Lung microvascular endothelial cell (primary cell): Measurements from ENCODE around the gene ISCU. TPM values are rescaled to one million over a fixed set of nuclear protein-coding genes. Genes with fewer than 3 reads are reported as not detected.
"Not testable (repeated sequence)": the region's sequence is repeated elsewhere in the genome, so short reads cannot be mapped to it uniquely, and the experiment has no call there.

Source experiments
- DNase-seq, 2 donors: peaks; one replicate each; pipeline versions ENCODE4 v3.0.0 to v3.0.0-alpha.2; 2010; ENCODE audit warnings: low read depth in 2 of 2
- total RNA-seq: library from RNA; depleted of rRNA; stranded (reverse); fragments of >200 nt; gene quantifications from 2 replicates; pipeline ENCODE4 v1.2.1, GENCODE V29; 2014

The ISCU gene
- total RNA-seq, 1 donor from 2014 or later, result 77.0 TPM

DNA sequence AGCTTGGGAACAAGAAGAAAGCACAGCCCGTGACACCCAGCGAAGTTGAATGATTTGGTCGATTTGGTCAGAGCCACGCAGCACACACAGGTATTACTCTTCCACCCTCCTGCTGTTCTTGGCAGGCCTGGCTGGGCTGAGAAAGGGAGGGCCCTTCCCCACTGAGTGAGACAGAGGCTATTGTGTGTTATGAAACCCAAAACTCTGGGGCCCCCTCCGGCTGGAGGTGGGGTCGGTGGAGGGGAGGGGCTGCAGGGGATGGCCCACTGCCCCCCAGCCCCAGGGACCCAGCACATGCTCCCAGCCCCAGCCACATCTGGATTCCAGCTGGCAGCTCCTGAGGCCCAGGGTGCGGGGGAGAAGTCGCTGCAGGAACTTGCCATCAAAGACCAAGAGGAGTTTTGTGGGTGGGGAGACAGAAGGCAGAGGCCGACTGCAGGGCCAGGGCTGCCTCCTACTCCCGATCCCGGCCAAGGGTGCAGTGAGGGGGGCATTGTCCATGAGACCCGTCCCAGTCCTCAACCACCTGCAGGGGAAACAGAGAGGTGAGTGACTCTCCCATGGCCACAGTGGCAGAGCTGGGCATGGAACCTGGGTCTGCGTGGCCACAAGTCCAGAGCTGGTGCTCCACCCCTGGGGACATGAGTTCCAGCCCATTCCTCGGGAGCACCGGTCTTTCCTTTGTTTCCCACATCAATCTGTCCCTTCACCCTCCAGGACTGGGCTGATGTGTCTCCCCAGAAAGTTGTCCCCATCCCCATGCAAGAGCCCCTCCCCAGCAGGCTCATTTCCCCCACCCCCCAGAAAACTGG is 26.8 kb downstream of the ISCU start:
- no peak for DNase-seq

DNA sequence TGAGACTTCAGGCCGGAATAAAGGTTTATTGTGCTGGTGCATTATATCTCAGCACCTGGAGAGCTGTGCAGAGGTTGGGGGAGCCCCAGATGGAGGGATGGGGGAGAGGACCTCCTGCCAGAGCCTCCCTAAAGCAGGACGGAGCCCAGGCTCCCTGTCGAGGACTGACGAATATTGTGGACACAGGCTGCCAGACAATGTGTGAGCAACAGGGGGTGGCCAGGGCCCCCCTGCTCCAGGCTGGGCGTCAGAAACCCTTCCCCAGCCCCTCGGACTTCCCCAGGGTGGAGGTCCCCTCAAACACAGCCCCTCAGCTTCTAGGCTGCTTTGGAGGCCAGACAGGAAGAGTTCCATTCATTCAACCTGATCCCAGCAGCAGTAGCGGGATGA is 27.4 kb downstream of the ISCU start:
- no peak for DNase-seq

DNA sequence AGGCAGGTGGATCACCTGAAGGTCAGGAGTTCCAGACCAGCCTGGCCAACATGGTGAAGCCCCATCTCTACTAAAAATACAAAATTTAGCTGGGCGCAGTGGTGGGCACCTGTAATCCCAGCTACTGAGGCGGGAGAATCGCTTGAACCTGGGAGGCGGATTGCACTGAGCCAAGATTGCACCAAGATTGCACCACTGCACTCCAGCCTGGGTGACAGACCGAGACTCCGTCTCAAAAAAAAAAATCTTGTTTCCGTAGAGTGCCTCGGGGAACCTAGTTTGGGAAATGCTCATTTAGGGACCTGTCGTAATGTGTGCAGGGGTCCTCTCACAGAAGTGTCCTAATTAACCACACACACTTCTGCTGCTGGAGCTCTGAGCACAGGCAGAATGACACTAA is 28.1 kb downstream of the ISCU start:
- DNase-seq, result not testable (repeated sequence)

DNA sequence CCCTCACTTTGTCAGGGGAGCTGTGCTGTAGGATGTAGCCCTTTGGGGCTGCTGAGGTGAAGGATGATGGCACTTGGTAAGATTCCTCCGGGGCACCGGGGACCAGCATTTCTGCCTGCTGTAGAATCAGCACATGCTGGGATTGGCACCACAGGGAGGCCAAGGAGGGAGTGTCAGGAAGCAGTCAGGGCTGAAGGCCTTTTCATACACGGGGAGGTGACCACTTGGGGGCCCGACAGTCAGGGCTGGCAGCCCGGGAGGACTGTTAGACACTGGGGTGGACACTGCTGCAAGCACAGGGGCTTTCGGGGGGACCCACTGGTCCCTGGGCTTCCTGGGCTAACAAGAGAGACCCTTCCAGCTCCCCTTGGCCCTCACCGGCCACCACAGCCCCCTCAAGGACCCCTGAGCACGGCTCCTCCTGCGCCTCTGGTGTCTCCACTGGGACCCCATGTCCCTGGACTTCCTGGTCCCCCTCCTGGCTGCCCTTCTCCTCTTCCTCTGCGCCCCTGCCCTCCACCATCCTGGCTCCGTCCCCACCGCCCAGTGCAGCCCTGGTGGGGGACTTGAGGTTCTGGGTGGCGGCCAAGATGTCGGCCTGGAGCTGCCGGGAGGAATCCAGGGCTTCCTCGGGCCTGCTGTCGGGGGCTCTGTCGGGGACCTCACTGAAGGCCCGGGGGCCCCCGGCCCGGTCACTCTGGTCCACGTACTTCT is 29.0 kb downstream of the ISCU start:
- DNase-seq, result no peak

DNA sequence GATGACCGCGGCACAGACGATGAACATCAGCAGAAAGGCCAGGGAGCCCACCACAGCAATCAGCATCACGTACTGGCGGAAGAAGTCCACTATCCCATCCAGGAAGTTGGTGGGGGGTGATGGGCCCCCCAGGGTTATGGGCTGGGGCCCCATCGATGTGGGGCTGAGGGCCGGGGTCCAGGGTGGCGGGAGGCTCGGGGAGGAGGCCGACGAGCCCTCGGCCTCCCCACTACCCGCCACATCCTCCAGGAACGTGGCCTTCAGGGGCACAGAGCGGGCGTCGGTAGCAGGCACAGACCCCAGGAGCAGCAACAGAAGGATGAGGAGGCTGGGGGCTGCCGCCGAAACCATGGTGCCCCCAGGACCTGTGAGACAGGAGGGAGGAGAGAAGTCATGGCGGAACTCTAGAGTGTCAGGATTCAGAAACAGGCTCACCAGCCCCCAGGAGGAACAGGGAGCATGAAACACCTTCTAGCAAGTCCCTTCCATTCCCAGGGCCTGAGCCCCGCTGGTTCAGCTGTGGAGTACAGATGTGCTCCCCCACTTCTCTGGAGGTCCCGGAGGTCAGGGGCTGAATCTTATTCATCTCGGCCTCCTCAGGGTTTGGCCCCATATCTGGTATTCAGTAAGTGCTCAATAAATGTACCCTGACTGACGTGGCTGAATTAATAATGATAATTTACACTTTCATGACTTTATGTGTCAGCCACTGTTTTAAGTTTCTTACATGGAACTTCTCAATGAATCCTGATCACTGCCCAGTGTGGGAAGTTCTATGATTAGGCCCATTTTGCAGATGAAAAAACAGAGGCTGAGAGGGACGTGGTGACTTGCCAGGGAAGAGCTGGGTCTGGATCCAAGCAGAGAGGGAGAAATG is 29.9 kb downstream of the ISCU start:
- DNase-seq, result no peak

DNA sequence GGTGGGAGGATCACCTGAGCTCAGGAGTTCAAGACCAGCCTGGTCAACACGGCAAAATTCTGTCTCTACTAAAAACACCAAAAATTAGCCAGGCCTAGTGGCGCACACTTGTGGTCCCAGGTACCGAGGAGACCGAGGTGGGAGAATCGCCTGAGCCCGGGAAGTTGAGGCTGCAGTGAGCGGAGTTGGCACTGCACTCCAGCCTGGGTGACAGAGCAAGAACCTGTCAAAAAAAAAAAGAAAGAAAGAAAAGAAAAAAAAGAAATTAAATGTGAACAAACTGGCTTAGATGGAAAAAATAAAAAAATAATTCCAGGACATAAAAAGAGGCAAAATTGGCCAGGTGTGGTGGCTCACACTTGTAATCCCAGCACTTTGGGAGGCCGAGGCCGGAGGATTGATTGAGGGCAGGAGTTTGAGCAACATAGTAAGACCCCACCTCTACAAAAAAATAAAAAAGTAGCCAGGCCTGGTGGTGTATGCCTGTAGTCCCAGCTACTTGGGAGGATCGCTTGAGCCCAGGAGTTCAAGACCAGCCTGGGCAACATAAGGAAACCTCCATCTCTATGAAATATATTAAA is 32.0 kb downstream of the ISCU start:
- no peak for DNase-seq

DNA sequence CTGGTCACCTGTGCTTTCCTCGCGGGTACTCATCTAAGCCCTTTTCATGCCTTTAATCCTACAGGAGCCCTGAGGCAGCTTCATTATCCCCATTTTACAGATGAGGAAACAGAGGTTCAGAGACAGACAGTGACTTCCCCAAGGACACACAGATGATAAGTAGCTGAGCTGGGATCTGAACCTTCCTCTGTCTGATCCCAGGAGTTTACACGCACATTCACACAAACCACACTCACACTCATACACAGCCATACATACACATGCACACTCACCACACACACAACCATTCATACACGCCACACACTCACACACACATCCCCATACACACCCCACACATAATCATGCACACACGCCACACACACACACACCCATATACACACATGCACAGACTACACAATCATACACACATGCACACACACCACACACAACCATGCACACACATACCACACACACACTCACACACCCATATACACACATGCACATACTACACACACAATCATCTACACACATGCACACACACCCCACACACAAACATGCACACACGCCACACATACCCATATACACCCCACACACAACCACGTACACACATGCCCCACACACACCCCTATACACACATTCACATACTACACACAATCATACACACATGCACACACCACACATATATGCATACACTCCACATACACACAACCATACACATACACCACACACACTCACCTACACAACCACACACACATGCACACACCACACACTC is 32.7 kb downstream of the ISCU start:
- no peak for DNase-seq

DNA sequence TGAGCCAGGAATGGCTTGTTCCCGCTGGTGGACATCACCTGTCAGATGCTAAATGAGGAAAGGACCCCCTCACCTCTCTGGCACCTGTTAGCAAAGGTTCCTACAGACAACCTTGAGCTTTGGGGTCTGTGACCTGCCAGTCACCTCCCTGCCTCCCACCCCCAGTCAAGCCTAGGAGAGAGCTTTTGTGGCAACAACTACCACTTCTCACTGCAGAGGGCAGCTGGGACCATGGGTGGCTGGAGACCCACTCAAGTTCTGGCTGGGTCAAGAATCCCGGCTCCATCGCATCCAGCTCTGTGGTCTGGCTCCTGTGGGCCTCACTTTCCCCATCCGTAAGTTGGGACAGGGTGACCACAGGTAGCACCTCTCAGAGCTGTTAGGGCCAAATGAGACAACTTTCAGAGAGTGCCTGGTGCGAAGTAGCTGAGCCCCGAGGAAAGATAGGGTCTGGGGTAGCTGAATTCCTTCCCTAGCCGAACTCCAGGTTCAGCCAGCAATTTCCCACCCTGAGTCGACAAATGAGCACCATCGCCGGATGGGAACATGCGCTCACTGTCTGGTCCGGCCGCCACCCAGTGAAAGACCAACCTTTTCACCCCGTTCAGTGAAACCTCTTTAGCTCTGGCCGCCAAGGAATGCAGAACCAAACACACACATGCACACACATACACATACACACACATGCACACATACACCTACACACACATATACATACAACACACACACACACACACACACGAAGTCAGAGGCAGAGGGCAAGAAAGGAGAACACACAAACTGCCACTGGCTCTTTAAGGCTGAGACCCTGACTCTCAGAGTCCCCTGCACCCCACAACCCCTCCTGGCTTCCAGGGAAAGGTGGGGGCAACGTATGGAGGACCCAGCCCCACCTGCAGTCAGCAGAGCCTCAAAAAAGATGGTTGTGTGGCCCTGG is 33.6 kb downstream of the ISCU start:
- DNase-seq, result no peak

DNA sequence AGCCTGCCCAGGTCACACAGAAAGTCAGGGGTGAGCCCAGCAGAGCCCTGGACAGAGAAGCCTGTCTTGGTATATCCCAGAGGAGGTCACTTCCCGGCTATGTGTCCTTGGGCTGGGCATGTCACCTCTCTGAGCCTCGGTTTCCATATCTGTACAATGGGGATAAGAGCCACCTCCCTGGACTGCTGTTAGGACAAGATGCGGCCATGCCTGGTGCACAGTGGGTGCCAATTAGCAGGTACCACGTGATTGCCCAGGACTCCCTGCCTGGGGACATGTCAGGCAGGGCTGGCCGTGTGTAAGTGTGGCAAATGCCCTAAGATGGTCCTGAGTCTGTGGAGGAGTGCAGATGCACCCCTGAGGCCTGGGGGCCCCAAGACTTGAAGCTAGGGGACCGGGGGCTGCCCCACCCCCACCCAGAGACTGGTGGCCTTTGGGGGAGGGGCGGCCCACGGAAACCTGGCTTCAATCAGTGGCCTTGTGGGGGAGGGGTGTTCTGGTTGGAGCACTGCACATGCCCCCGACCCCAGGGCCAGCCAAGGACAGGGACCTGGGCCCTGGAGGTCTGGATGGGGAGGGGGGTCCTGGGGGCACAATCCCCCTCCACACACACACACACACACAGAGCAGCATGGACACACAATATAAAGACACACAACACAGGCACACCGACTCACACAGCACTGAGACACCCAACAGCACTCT is 34.6 kb downstream of the ISCU start:
- DNase-seq, result no peak

DNA sequence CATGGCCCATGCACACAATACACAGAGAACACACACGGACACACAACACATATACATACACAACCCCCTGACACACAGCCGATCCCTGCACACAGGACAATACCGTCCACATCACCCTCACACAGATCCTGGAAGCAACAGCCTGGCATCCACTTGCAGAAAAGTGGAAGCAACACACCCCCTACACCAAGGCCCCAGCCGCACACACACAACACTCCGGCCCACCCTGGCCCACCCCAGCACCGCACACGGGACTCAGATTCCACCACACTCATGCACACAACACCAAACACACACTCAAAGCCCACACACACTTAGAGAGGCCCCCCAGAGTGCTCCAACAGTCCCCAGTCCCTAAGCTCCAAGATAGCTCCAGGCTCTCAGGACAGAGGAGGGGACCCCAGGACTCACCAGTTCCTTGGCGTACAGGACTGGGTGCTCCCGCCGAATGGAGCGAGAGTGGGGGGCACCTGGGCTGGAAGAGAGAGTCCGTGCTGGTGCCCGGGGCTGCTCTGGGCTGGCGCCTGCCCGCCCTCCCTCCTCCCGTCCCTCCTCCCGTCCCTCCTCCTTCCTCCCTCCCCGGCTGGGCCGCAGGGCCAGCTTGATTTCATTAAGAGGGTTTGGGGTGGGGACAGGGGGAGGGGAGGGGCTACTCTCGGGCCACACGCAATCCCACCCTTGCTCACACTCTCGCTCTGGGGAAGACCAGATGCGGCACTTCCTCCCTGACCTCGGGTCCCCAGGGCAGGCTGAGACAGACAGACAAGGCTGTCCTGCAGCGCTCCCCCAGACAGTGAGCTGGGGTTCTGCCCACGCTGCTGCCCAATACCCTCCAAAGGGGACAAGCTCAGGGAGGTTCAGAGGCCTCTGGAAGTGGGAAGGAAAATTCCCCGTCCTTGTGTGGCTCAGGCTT is 35.4 kb downstream of the ISCU start, which contains the start of gene TMEM119:
Gene TMEM119 (minus strand): TSS at position 526 of the 913 bp plus-strand sequence. CDS start 5,701 bp downstream, outside the sequence.
- DNase-seq, result no peak

DNA sequence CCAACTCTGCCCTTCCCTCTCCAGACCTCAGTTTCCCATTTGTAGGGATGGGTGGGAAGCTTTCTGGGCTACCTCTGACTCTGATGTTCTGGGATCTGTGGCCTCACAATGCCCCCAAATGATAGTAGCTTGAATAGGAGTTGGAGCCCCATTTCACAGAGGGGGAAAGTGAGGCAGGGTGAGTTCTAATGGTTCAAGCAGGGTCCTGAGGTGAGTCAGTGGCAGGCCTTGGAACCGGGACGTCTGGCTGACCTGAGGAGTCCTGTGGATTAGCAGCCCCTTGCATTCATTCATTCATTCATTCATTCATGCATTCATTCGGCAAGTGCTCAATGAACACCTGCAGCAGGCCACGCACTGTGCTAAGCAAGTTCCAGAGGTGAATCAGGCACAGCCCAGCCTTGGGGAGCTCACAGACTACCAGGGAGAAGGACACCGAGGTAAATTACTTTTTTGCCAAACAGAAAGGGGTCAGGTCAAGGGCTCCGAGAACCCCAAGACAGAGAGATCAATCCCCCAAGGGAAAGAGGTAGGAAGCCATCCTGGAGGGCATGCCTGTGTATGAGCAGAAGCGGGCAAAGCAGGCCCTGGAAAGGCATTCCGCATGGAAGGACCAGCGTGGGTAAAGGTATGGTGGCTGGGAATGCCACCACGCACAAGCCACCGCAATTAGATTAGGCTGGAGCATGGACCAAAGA is 36.3 kb downstream of the ISCU start:
- no peak for DNase-seq

DNA sequence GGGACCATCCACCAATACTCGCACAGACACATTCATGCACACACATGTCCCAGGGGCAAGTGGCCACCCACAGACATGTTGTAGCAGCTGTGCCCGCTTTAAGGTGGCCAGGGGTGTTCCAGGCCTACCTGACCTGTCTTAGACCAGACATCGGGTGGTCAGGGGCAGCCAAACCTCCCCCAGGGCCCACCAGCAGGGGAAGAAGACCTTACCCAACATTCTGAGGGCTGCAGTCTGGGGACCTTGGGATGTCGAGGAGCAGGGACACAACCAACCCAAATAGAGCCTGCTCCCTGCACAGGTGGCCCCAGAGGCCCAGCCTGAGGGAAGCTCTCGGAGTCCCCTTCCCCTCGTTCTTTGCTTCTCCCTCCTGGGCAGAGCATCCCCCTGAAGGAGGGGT is 37.1 kb downstream of the ISCU start:
- DNase-seq, result no peak

DNA sequence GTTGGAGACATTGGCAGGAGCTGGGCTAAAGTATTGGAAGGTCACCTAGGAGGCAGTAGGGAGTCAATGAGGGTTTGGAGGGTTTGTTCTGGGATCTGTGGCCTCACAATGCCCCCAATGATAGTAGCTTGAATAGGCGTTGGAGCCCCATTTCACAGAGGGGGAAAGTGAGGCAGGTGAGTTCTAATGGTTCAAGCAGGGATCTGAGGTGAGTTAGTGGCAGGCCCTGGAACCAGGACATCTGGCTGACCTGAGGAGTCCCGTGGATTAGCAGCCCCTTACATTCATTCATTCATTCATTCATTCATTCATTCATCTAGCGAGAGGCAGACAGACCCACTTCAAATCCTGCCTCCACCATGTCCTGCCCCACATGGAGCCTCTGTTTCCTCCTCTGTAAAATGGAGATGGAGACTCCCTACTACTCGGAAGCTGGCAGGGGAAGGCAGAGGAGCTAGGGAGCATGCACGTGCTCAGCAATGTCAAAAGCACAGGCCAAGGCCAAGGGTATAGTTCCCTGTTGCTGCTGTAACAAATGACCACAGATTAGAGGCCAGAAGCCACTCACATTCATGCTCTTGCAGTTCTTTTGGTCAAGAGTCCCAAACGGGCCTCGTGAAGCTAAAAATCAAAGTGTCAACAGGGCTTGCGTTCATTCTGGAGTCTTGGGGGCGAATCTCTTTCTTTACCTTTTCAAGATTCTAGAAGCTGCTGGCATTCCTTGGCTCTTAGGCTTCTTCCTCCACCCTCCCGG is 37.7 kb downstream of the ISCU start:
- DNase-seq, result no peak

DNA sequence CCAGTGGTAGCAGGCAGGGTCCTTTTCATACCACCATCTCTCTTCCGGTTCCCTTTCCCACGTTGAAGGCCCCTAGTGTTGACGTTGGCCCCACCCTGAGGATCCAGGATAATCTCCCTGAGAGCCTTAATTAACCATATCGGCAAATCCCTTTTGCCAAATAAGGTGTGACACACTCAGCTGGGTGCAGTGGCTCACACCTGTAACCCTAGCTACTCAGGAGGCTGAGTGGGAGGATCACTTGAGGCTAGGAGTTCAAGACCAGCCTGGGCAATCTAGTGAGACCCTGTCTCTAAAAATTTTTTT is 38.3 kb downstream of the ISCU start:
- no peak for DNase-seq

DNA sequence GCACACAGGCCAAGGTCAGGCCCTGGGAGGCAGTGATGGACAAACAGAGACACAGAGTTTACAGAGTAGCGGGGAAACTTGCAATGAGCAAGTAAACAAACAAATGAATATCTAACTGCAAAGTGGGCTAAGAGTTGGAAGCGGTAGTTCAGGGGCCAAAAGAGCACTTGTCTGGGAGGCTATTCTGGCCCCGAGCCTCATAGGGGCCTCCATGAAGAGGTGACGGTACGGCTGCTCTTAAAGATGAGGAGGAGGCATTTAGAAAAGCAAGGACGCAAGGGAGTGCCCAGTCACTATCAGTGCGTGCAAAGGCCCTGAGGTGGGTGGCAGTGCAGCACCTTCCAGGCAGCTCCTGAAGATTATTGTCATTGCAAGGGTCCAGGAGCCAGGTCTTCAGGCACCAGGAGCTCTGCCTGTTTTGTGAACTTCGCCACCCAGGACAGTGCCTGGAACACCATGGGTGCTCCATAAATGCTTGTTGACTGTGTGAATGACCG is 39.9 kb downstream of the ISCU start:
- no peak for DNase-seq

DNA sequence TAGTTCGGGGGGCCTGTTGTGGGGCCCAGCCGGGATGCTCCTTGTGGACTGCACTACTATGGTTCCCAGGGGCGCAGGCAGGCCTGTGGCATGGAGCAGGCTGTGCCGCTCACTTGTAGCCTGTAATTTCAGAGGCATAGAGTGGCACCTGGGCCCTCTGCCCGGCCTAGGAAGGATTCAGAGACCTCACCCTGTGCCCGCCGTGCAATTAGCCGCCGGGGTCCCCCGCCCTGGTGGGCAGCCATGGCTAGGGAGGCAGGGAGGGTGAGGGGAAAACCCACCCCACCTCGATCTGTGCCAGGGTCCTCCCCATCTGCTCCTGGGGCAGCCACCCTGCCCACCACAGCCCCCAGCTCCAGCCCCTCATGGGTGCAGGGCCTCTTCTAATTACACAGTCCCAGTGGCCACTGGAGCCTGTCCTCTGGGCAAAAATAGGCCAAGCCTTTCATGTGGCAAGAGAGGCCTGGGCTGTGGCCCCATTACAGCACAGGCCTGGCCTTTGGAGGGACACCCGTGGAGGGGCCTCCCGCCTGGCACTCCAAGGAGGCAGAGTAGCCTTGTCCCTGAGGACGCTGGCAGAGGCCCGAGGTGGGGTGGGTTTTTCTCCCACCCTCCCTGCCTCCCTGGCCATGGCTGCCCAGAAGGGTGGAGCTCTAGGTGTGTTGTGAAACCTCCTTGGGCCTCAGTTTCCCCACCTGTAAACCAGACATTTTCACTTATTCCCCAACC is 40.7 kb downstream of the ISCU start:
- no peak for DNase-seq
